GM18517 (cell line): ENCODE data around the gene LARP1B.
"Not testable (repeated sequence)": the region's sequence is repeated elsewhere in the genome, so short reads cannot be mapped to it uniquely, and the experiment has no call there.

Experiments used
- ATAC-seq: cut with Tn5 transposase; IDR thresholded peaks from one replicate; pipeline ENCODE4 v1.9.1; 2021; ENCODE audit warnings: mild to moderate bottlenecking, moderate library complexity; ENCODE audit not compliant: unreplicated experiment

The LARP1B gene

GRCh38 chr4:128060699-128061565, at the start of gene LARP1B:
LARP1B (plus strand) TSS chr4:128061312; CDS start chr4:128074952, 13,640 bp downstream.
- ATAC-seq, result peak; percentile 91

- ATAC-seq, result no peak
These were observed 35.8 kb upstream of the LARP1B start for GRCh38 chr4:128025319-128025718.

- no peak for ATAC-seq
These were observed 31.2 kb upstream of the LARP1B start for GRCh38 chr4:128029907-128030306.

- no peak for ATAC-seq
These were observed 29.2 kb upstream of the LARP1B start for GRCh38 chr4:128031756-128032384.

- ATAC-seq, result no peak
These were observed 21.5 kb upstream of the LARP1B start for GRCh38 chr4:128039568-128039967.

- not testable (repeated sequence) for ATAC-seq
These were observed 14.1 kb upstream of the LARP1B start for GRCh38 chr4:128047019-128047418.

- not testable (repeated sequence) for ATAC-seq
These were observed 13.6 kb upstream of the LARP1B start for GRCh38 chr4:128047514-128047913.

- not testable (repeated sequence) for ATAC-seq
These were observed 9.9 kb upstream of the LARP1B start for GRCh38 chr4:128051229-128051628.

GRCh38 chr4:128054907-128055306, 6.2 kb upstream of the LARP1B start:
- not testable (repeated sequence) for ATAC-seq

GRCh38 chr4:128055441-128056206, 5.5 kb upstream of the LARP1B start:
- not testable (repeated sequence) for ATAC-seq

- no peak for ATAC-seq
These were observed 4.7 kb upstream of the LARP1B start for GRCh38 chr4:128056396-128056795.

GRCh38 chr4:128060121-128060698, 902 bp upstream of the LARP1B start:
- no peak for ATAC-seq

GRCh38 chr4:128061566-128062536, 739 bp downstream of the LARP1B start:
- peak; percentile 9 for ATAC-seq

GRCh38 chr4:128066453-128066820, 5.3 kb downstream of the LARP1B start:
- not testable (repeated sequence) for ATAC-seq

GRCh38 chr4:128068918-128069317, 7.8 kb downstream of the LARP1B start:
- ATAC-seq, result no peak

- no peak for ATAC-seq
These were observed 15.4 kb downstream of the LARP1B start for GRCh38 chr4:128076464-128076863.

- ATAC-seq, result not testable (repeated sequence)
These were observed 34.2 kb downstream of the LARP1B start for GRCh38 chr4:128095293-128095692.

GRCh38 chr4:128107766-128108165, 46.7 kb downstream of the LARP1B start:
- no peak for ATAC-seq

GRCh38 chr4:128123036-128123435, 61.9 kb downstream of the LARP1B start:
- no peak for ATAC-seq

GRCh38 chr4:128130621-128131020, 69.5 kb downstream of the LARP1B start:
- ATAC-seq, result no peak
